ENCODE measurements around the gene LRPPRC. TPM values are rescaled to one million over a fixed set of nuclear protein-coding genes. Genes with fewer than 3 reads are reported as not detected.

The LRPPRC gene
- total RNA-seq, 4 donors from 2014 or later = 40.9 to 61.8 (median 49.5) TPM

GRCh38 chr2:44001716-44002115, 5.9 kb upstream of the LRPPRC start:
- 20 to 22% methylated on average over 1 of the region's 1 CpG for WGBS, 2 donors (ENCODE audit: low coverage in 1 of 2)
- ATAC-seq = no peak
- TF ChIP-seq EP300 (IDR thresholded peaks at IDR 0.05) (no peak), POLR2AphosphoS5 (IDR thresholded peaks at IDR 0.05) (no peak), POLR2A (IDR thresholded peaks at IDR 0.05) (no peak), CTCF (IDR thresholded peaks at IDR 0.05) (no peak)

GRCh38 chr2:43998263-43998662, 2.5 kb upstream of the LRPPRC start:
- no peaks in the 10 kb centered on the region for H3K27me3 ChIP-seq
- peaks cover 5 to 21% (median 19%) of the 10 kb centered on the region in 3 donors for H3K4me1 ChIP-seq
- WGBS, 2 donors (ENCODE audit: low coverage in 1 of 2) = 75 to 100% methylated on average over 1 of the region's 4 CpGs
- no peaks in the 10 kb centered on the region for H3K36me3 ChIP-seq
- no peak overlapping the region for H3K4me3 ChIP-seq
- TF ChIP-seq EP300 (IDR thresholded peaks at IDR 0.05) (no peak), POLR2AphosphoS5 (IDR thresholded peaks at IDR 0.05) (no peak), POLR2A (IDR thresholded peaks at IDR 0.05) (no peak), CTCF (IDR thresholded peaks at IDR 0.05) (no peak)
- no peak overlapping the region for H3K27ac ChIP-seq
- ATAC-seq = no peak
- H3K9me3 ChIP-seq = no peaks in the 10 kb centered on the region

More at GRCh38 chr2:44001716-44002115, 5.9 kb upstream of the LRPPRC start:
- no peak overlapping the region for H3K27ac ChIP-seq
- H3K4me1 ChIP-seq = peaks cover 0 to 1% (median 0%) of the 10 kb centered on the region in 3 donors
- H3K36me3 ChIP-seq = no peaks in the 10 kb centered on the region
- no peak overlapping the region for H3K4me3 ChIP-seq
- no peaks in the 10 kb centered on the region for H3K9me3 ChIP-seq
- H3K27me3 ChIP-seq = no peaks in the 10 kb centered on the region

- Histone ChIP-seq H3K4me3 (no peak overlapping the region), H3K27me3 (no peaks in the 10 kb centered on the region), H3K27ac (no peak overlapping the region), H3K36me3 (peaks cover 0 to 29% of the 10 kb centered on the region in 2 donors), H3K9me3 (no peaks in the 10 kb centered on the region), H3K4me1 (peaks cover 5 to 36% (median 21%) of the 10 kb centered on the region in 3 donors)
- WGBS, 2 donors (ENCODE audit: low coverage in 1 of 2) = 46 to 90% methylated on average over 3 to 5 of the region's 5 CpGs
- no peak for TF ChIP-seq POLR2AphosphoS5 (IDR thresholded peaks at IDR 0.05)
- no peak for TF ChIP-seq CTCF (IDR thresholded peaks at IDR 0.05)
- TF ChIP-seq POLR2A (IDR thresholded peaks at IDR 0.05) = no peak
- TF ChIP-seq EP300 (IDR thresholded peaks at IDR 0.05) = no peak
- ATAC-seq = no peak
These were observed 2.4 kb downstream of the LRPPRC start for GRCh38 chr2:43993437-43993836.

GRCh38 chr2:43989545-43989944, 6.2 kb downstream of the LRPPRC start:
- TF ChIP-seq POLR2AphosphoS5 (IDR thresholded peaks at IDR 0.05) (no peak), EP300 (IDR thresholded peaks at IDR 0.05) (no peak), POLR2A (IDR thresholded peaks at IDR 0.05) (no peak), CTCF (IDR thresholded peaks at IDR 0.05) (no peak)
- Histone ChIP-seq H3K9me3 (no peaks in the 10 kb centered on the region), H3K36me3 (peaks cover 0 to 44% of the 10 kb centered on the region in 2 donors), H3K27me3 (no peaks in the 10 kb centered on the region), H3K27ac (no peak overlapping the region), H3K4me1 (peaks cover 5 to 29% (median 12%) of the 10 kb centered on the region in 3 donors), H3K4me3 (no peak overlapping the region)
- WGBS, 2 donors (ENCODE audit: low coverage in 1 of 2) = 72 to 96% methylated on average over 4 of the region's 4 CpGs
- ATAC-seq = no peak

- peaks cover 0 to 8% (median 0%) of the 10 kb centered on the region in 3 donors for H3K4me1 ChIP-seq
- no peak for TF ChIP-seq POLR2A (IDR thresholded peaks at IDR 0.05)
- no peak for TF ChIP-seq CTCF (IDR thresholded peaks at IDR 0.05)
- no peak for TF ChIP-seq EP300 (IDR thresholded peaks at IDR 0.05)
- TF ChIP-seq POLR2AphosphoS5 (IDR thresholded peaks at IDR 0.05) = no peak
- WGBS, 2 donors (ENCODE audit: low coverage in 1 of 2) = 90 to 92% methylated on average over 5 to 6 of the region's 6 CpGs
- H3K27me3 ChIP-seq = no peaks in the 10 kb centered on the region
- no peak for ATAC-seq
- H3K4me3 ChIP-seq = no peak overlapping the region
- no peaks in the 10 kb centered on the region for H3K9me3 ChIP-seq
- H3K27ac ChIP-seq = no peak overlapping the region
- peaks cover 0 to 36% of the 10 kb centered on the region in 2 donors for H3K36me3 ChIP-seq
These were observed 9.2 kb downstream of the LRPPRC start for GRCh38 chr2:43986600-43986999.
